Fibroblast of mammary gland (primary cell): ENCODE results near the gene MED27.

Source experiments
- DNase-seq: peaks from one replicate; pipeline ENCODE4 v3.0.0-alpha.2; 2010; ENCODE audit warnings: low read depth
- H3K4me3 ChIP-seq: 2 replicates; pipeline ENCODE4 v1.5.1; 2011; ENCODE audit warnings: low read depth, mild to moderate bottlenecking, low read length, moderate library complexity; ENCODE audit not compliant: control insufficient read depth
- TF ChIP-seq, protein P1 (sequence below): conservative IDR thresholded peaks from 2 replicates; pipeline ENCODE4 v1.5.1; 2011; ENCODE audit warnings: low read depth, low read length, inconsistent platforms; ENCODE audit not compliant: control insufficient read depth, insufficient read depth

The MED27 gene

DNA sequence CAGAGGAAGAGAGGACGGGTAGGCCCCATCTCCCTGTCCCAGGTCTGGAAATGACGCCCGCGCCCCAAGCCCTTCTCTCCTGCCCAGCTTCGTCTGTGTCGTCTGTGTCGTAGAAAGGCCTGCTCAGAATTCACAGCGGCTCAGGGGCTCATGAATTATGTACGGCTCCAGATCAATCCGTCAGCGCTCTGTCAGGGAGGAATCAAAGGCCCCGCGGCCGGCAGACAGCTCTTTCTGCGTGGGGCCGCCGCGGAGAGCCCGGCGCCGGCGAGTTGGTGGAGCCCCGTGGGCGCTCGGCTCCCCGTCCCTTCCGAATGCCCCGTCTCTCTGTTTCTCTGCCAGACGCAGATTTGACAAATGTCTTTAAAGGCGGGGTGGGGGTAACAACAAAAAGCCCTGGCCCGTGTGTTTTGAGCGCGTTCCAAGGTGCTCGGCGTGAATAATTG is 255.9 kb downstream of the MED27 start:
- TF ChIP-seq, protein P1, sequence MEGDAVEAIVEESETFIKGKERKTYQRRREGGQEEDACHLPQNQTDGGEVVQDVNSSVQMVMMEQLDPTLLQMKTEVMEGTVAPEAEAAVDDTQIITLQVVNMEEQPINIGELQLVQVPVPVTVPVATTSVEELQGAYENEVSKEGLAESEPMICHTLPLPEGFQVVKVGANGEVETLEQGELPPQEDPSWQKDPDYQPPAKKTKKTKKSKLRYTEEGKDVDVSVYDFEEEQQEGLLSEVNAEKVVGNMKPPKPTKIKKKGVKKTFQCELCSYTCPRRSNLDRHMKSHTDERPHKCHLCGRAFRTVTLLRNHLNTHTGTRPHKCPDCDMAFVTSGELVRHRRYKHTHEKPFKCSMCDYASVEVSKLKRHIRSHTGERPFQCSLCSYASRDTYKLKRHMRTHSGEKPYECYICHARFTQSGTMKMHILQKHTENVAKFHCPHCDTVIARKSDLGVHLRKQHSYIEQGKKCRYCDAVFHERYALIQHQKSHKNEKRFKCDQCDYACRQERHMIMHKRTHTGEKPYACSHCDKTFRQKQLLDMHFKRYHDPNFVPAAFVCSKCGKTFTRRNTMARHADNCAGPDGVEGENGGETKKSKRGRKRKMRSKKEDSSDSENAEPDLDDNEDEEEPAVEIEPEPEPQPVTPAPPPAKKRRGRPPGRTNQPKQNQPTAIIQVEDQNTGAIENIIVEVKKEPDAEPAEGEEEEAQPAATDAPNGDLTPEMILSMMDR, result no peak
- no peak for DNase-seq
- no peak overlapping the region for H3K4me3 ChIP-seq

DNA sequence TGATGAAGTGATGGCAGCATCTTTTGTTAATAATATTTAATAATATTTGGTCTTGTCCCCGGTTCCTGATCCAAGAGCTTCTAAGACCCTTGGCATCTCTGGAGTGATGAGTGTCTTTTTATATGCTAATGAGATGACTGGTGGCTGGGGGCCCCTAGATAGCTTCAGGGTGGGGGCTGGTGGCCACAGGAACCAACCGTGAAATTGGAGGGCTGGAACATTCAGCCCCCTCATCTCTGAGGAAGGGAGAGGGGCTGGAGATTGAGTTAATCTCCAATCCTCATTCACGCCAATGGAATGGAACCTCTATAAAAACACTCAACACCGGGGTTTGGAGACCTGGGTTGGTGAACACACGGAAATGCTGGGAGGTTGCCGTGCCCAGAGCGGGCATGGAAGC is 261.6 kb downstream of the MED27 start:
- DNase-seq, result no peak
- TF ChIP-seq, protein P1, result no peak
- no peak overlapping the region for H3K4me3 ChIP-seq

- no peak overlapping the region for H3K4me3 ChIP-seq
- TF ChIP-seq, protein P1, result no peak
- no peak for DNase-seq
These were observed 262.0 kb downstream of the MED27 start for GRCh38 chr9:131817627-131818026.

- TF ChIP-seq, protein P1, result no peak
- DNase-seq, result no peak
- no peak overlapping the region for H3K4me3 ChIP-seq
These were observed 262.6 kb downstream of the MED27 start for GRCh38 chr9:131817073-131817472.

DNA sequence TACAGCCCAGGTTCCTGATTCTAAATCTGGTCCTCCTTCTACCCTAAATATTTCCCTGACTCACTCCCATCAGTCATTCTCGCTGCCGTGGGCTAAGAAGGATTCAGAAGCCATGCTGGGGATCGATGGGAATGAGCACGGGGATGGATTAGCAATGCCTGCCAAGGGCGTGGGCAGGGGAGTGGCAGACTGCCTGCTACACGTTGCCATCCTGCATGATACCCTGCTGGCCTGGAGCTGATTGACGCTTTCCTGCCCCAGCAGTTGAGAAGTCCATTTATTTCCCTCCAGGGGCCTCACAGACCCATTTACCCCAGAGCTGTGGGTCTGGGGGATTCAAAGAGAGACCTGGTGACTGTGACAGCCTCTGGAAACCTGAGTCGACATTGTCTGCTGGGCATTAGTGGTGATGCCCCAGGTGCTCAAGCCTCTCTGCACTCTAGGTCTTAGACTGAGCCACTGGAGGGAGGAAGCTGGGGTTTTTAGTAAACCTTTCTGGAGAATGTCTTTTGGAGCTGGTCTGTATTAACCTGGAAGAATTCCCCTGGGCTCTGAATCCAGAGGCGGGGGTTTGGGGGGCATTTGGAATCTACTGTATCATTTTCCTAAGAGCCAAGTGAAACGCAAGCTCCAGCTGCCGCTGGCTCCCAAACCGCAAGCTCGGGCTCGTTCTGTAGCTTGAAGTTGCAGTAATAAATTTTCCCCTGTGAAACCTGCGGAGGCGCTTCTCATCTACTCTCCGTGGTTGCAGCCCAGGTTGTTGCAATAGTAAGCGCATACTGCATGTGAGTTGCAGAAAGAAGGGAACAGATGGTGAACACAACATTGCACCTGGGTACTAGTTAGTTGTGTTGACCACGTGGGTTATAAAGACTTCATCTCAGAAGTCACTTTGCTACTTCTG is 263.4 kb downstream of the MED27 start:
- TF ChIP-seq, protein P1, result no peak
- no peak overlapping the region for H3K4me3 ChIP-seq
- peak; percentile 26 for DNase-seq

- no peak overlapping the region for H3K4me3 ChIP-seq
- TF ChIP-seq, protein P1, result no peak
- DNase-seq, result no peak
These were observed 265.0 kb downstream of the MED27 start for GRCh38 chr9:131814707-131815106.

- TF ChIP-seq, protein P1, result no peak
- DNase-seq, result peak; percentile 71
- H3K4me3 ChIP-seq, result no peak overlapping the region
These were observed 266.6 kb downstream of the MED27 start for GRCh38 chr9:131813116-131813515.
